BLaER1 treated with 17β-estradiol and CSF1 and Interleukin-3, amounts not matched to agents 10 nM and 100 nM (cell line): ENCODE data around the gene CDC14B.

Experiments
- H3K27ac ChIP-seq, 11 experiments: shearing (Covaris generic); formaldehyde crosslinking; 2 replicates each; pipeline ENCODE4 v1.8.1; 2022
- H3K27me3 ChIP-seq, 11 experiments: shearing (Covaris generic); formaldehyde crosslinking; 2 replicates each; pipeline ENCODE4 v1.8.1; 2022
- H3K36me3 ChIP-seq, 11 experiments: shearing (Covaris generic); formaldehyde crosslinking; 2 replicates each; pipeline ENCODE4 v1.8.1; 2022
- H3K4me1 ChIP-seq, 10 experiments: shearing (Covaris generic); formaldehyde crosslinking; 2 replicates each; pipeline ENCODE4 v1.8.1; 2022
- H3K4me2 ChIP-seq, 11 experiments: shearing (Covaris generic); formaldehyde crosslinking; 2 replicates each; pipeline ENCODE4 v1.8.1; 2022
- H3K4me3 ChIP-seq, 10 experiments: shearing (Covaris generic); formaldehyde crosslinking; 2 replicates each; pipeline ENCODE4 v1.8.1; 2022
- H3K9ac ChIP-seq, 11 experiments: shearing (Covaris generic); formaldehyde crosslinking; 2 replicates each; pipeline ENCODE4 v1.8.1; 2022
- H3K9me3 ChIP-seq, 11 experiments: shearing (Covaris generic); formaldehyde crosslinking; replicated peaks in 1 of 11; 2 replicates each; pipeline ENCODE4 v1.8.1; 2022
- H4K20me1 ChIP-seq, 11 experiments: shearing (Covaris generic); formaldehyde crosslinking; 2 replicates each; pipeline ENCODE4 v1.8.1; 2022
- Cebpa-rat ChIP-seq, 11 experiments: shearing (Covaris generic); IDR thresholded peaks; 2 replicates each; pipeline ENCODE4 v1.8.1; 2022

Gene CDC14B

DNA sequence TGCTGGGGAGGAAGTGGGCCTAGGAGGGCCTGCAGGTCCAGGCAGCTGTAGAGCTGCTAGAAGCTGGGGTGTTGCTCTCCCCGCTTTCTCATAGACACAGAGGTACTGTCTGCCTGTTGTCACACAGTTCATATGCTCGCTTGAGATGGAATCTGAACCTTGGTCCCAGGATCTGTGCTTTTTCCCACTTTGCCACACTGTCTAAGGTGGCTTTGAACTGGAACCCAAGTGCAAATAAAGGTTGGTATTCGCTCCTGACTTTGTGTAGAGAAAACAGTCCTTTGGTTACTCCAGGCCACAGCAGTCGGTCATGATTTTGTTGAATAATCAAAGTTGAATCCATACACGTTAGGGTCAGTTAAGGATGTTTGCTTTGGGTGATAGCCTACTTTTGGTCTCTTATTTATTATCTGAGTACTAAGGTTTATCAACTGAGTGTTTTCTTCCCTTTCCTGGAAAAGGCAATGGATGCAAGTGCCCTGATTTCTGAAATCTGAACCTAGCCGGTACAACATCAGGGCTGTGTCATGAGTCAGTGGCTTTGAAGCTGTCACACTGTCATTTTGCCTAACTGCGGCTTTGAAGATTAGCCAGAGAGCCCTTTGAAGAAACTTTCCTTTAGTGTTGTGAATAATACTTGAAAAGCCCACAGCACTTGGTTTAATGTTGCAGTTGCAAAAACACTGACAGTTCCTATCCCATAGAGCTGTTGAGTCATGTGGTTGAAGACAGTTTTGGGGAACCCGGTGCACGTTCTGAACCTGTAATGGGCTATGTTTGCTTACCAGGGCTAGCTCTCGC is 128.4 kb downstream of the CDC14B start:
- Histone ChIP-seq H3K27ac (no peak overlapping the region), H3K4me3 (no peak overlapping the region), H3K36me3 (peaks cover 0 to 51% (median 21%) of the 10 kb centered on the region in 11 experiments; a peak in 12 of 22 replicates), H3K9ac (no peak overlapping the region), H3K4me2 (no peak overlapping the region), H3K9me3 (no peaks in the 10 kb centered on the region), H3K4me1 (peaks cover 0 to 4% (median 0%) of the 10 kb centered on the region in 10 experiments; a peak in 1 of 20 replicates), H4K20me1 (no peaks in the 10 kb centered on the region), H3K27me3 (no peaks in the 10 kb centered on the region)
- TF ChIP-seq Cebpa-rat (IDR thresholded peaks at IDR 0.05), result no peak

DNA sequence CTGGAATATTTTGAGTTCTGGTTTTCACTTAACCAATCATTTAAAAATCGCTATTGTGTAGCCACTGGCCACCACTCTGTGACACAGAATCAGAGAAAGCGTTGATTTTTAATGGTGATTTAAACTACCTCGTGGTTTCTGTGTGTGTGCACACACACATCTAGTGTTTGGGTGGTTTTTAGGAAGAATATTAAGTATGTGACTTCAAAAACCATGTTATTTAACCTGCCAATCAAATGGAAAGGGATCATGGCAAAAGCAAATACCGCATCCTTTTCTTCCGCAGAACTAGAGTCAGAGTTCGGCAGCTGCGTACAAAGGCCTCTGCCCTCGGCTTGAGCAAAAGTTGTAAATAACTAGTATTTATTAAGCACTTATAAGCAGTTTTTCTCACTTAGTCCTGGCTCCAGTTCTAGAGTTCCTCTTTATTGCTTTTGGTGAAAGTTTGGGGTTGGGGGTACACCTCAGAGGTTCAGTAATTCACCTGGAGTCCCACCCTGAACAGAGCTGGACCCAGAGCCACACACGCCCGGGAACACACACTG is 129.0 kb downstream of the CDC14B start:
- no peak overlapping the region for H3K4me3 ChIP-seq
- no peaks in the 10 kb centered on the region for H3K27me3 ChIP-seq
- no peaks in the 10 kb centered on the region for H4K20me1 ChIP-seq
- TF ChIP-seq Cebpa-rat (IDR thresholded peaks at IDR 0.05), result no peak
- peaks cover 0 to 4% (median 0%) of the 10 kb centered on the region in 10 experiments; a peak in 1 of 20 replicates for H3K4me1 ChIP-seq
- H3K4me2 ChIP-seq, result no peak overlapping the region
- H3K36me3 ChIP-seq, result peaks cover 0 to 56% (median 23%) of the 10 kb centered on the region in 11 experiments; a peak in 12 of 22 replicates
- H3K9me3 ChIP-seq, result no peaks in the 10 kb centered on the region
- H3K9ac ChIP-seq, result no peak overlapping the region
- H3K27ac ChIP-seq, result no peak overlapping the region

DNA sequence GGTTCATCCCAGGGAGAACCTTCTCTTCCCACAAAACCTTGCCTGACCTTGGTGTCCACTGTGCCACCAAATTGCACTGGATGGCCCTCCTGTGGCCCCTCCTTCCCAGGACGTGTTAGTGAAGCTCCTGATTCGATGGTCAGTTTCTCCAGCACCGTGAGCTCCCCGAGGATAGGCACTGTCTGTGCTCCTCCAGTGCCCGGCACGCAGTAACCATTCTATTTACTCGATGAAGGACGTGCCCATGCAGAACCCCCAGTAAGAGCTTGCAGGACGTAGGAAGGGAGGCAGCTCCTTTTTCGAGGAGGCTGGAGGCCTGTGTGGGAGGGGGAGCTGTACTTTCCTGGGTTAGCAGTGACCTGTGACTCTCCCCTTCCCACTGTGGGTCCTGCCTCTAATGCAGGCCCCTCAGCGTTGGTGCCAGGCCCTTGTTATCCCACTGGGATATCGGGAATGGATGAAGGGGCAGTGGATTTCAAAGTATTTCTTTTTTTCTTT is 130.1 kb downstream of the CDC14B start:
- Histone ChIP-seq H3K9me3 (no peaks in the 10 kb centered on the region), H3K27me3 (no peaks in the 10 kb centered on the region), H3K4me2 (no peak overlapping the region), H3K9ac (no peak overlapping the region; a peak in 1 of 22 replicates), H3K36me3 (peaks cover 0 to 61% (median 23%) of the 10 kb centered on the region in 11 experiments; a peak in 12 of 22 replicates), H4K20me1 (no peaks in the 10 kb centered on the region), H3K4me3 (no peak overlapping the region), H3K27ac (no peak overlapping the region), H3K4me1 (peaks cover 0 to 9% (median 0%) of the 10 kb centered on the region in 10 experiments; a peak in 3 of 20 replicates)
- no peak for TF ChIP-seq Cebpa-rat (IDR thresholded peaks at IDR 0.05)

DNA sequence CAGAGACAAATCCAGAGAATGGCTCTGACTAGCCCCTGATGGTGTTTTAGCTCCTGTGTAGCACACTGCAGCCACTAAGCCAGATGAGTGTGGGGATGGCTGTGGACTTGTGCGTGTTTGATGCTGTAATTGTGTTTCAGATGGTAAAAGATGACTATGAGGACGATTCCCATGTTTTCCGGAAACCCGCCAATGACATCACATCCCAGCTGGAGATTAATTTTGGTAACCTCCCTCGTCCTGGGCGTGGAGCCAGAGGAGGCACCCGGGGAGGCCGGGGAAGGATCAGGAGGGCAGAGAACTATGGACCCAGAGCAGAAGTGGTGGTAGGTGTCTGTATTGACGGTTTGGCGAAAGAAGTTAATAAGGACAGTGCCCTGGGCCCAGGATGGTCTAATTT is 131.7 kb downstream of the CDC14B start:
- Histone ChIP-seq H3K4me3 (no peak overlapping the region), H3K9me3 (no peaks in the 10 kb centered on the region), H3K27ac (no peak overlapping the region), H4K20me1 (no peaks in the 10 kb centered on the region), H3K4me1 (peaks cover 0 to 11% (median 0%) of the 10 kb centered on the region in 10 experiments; a peak in 3 of 20 replicates), H3K27me3 (no peaks in the 10 kb centered on the region), H3K9ac (no peak overlapping the region), H3K4me2 (no peak overlapping the region), H3K36me3 (peaks cover 0 to 61% (median 23%) of the 10 kb centered on the region in 11 experiments; a peak in 12 of 22 replicates)
- TF ChIP-seq Cebpa-rat (IDR thresholded peaks at IDR 0.05), result no peak

DNA sequence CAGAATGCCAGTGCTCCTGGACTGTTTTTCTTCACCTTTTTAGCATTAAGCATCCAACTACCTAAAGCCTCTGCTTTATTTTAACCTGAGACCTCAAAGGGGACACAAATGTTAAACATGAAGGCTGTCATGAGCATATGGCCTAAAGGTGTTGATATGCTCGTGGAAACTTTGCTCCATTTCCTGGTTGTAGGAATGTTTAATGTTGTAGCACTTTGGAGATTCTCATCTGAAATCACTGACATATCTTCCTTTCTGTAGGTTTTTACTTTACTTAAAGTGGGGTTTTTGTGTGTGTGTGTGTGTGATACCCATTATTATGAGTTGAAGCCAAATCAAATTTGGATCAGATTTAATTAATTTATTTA is 132.6 kb downstream of the CDC14B start:
- peaks cover 0 to 57% (median 23%) of the 10 kb centered on the region in 11 experiments; a peak in 12 of 22 replicates for H3K36me3 ChIP-seq
- no peak overlapping the region for H3K27ac ChIP-seq
- H3K27me3 ChIP-seq, result no peaks in the 10 kb centered on the region
- H4K20me1 ChIP-seq, result no peaks in the 10 kb centered on the region
- H3K9me3 ChIP-seq, result no peaks in the 10 kb centered on the region
- no peak overlapping the region for H3K9ac ChIP-seq
- TF ChIP-seq Cebpa-rat (IDR thresholded peaks at IDR 0.05), result no peak
- no peak overlapping the region for H3K4me3 ChIP-seq
- H3K4me1 ChIP-seq, result peaks cover 0 to 11% (median 0%) of the 10 kb centered on the region in 10 experiments; a peak in 3 of 20 replicates
- no peak overlapping the region for H3K4me2 ChIP-seq

DNA sequence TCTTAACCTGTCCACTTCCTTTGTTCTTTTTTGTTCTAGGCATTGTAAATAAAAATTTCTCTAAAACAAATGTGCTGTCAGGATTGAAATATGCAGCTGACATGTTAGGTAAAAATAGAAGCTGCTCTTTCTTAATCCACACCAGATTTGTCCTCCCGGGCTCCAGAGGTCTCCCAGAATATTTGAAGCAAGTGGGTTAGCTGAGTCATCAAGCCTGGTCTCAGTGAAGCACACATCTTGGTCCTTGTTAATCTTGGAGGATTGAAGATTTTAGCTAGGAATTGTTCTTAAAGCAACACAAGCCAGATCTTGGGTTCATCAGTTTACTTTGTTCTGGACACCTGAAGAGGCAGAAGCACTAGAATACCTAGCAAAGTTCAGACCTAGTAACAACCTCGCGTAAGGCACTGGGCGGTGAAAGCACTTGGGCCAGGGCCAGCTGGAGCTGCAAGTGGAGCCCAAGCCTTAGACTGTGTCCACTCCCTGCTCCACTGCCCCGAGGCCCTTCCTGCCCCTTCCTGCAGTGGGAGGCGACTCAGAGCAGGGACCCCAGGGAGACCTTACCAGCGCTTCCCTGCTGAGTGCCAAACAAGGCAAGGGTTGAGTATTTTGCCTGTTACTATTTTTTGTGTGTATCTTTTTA is 133.1 kb downstream of the CDC14B start:
- TF ChIP-seq Cebpa-rat (IDR thresholded peaks at IDR 0.05), result no peak
- H3K27me3 ChIP-seq, result no peaks in the 10 kb centered on the region
- peaks cover 0 to 53% (median 23%) of the 10 kb centered on the region in 11 experiments; a peak in 12 of 22 replicates for H3K36me3 ChIP-seq
- no peak overlapping the region for H3K27ac ChIP-seq
- no peak overlapping the region for H3K9ac ChIP-seq
- H3K4me1 ChIP-seq, result peaks cover 0 to 11% (median 0%) of the 10 kb centered on the region in 10 experiments; a peak in 3 of 20 replicates
- no peak overlapping the region for H3K4me2 ChIP-seq
- H3K4me3 ChIP-seq, result no peak overlapping the region
- no peaks in the 10 kb centered on the region for H3K9me3 ChIP-seq
- H4K20me1 ChIP-seq, result no peaks in the 10 kb centered on the region

DNA sequence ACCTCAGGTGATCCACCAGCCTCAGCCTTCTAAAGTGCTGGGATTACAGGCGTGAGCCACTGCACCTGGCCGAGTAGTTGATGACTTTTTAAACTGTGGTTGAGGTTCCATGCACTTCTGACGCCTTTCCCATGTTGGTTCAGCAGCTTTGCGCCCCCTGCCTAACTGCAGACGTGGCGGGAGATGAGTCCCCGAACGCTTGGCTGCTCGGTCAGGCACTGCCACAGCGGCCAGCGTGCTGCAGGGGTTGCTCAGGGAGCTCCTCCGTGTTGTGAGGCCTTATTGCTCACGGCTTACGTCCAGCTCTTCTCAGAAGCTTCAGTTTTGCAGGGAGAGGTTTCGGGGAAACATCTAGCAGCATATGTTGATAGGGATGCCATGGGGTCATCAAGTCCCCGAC is 134.4 kb downstream of the CDC14B start:
- Histone ChIP-seq H3K4me2 (no peak overlapping the region), H3K27ac (no peak overlapping the region; a peak in 1 of 22 replicates), H3K4me1 (peaks cover 0 to 11% (median 0%) of the 10 kb centered on the region in 10 experiments; a peak in 3 of 20 replicates)

DNA sequence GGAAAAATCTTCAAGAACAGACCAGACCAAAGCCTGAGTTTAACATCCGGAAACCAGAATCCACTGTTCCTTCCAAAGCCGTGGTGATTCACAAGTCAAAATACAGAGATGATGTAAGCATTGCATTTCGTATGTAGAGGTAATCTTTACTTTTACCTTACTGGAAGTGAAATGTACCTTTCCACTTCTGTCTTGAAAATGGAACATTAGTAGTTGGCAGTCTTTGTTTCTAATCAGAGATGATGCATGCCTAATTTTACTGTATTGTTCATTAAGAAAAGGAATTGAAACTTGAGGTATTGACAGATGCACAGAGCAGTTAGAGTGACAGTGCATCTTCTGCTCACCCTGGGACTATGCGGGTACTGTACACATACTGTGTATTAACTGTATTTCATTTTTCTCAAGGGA is 135.1 kb downstream of the CDC14B start:
- Histone ChIP-seq H3K4me3 (no peak overlapping the region), H3K9me3 (no peaks in the 10 kb centered on the region), H3K4me2 (no peak overlapping the region), H3K27me3 (no peaks in the 10 kb centered on the region), H3K36me3 (peaks cover 0 to 34% (median 23%) of the 10 kb centered on the region in 11 experiments; a peak in 11 of 22 replicates), H3K27ac (0 out of 22 replicates have a peak overlapping the region, but pooled peaks of 1 of the 11 experiments have one; percentile 16), H4K20me1 (no peaks in the 10 kb centered on the region), H3K4me1 (peaks cover 0 to 11% (median 0%) of the 10 kb centered on the region in 10 experiments; a peak in 3 of 20 replicates), H3K9ac (no peak overlapping the region)
- no peak for TF ChIP-seq Cebpa-rat (IDR thresholded peaks at IDR 0.05)

More for the DNA sequence above, 134.4 kb downstream of the CDC14B start:
- TF ChIP-seq Cebpa-rat (IDR thresholded peaks at IDR 0.05), result no peak
- Histone ChIP-seq H3K36me3 (peaks cover 0 to 42% (median 23%) of the 10 kb centered on the region in 11 experiments; a peak in 11 of 22 replicates), H4K20me1 (no peaks in the 10 kb centered on the region), H3K9ac (no peak overlapping the region), H3K4me3 (no peak overlapping the region), H3K9me3 (no peaks in the 10 kb centered on the region), H3K27me3 (no peaks in the 10 kb centered on the region)
